Ovary (tissue), 9 donors: ENCODE data around the gene TMC2. TPM values are rescaled to one million over a fixed set of nuclear protein-coding genes. Genes with fewer than 3 reads are reported as not detected.
"Not testable (repeated sequence)": the region's sequence is repeated elsewhere in the genome, so short reads cannot be mapped to it uniquely, and the experiment has no call there.

Source experiments
- DNase-seq, 5 donors: peaks; one replicate each; pipeline ENCODE4 v3.0.0-alpha.2; 2019 to 2020
- H3K27ac ChIP-seq, 2 donors: fragments of 200-600 bp; one replicate each; pipeline versions ENCODE4 v1.5.1 to v1.8.0; 2019 to 2022
- H3K27me3 ChIP-seq: fragments of 200-600 bp; one replicate; pipeline ENCODE4 v1.8.0; 2022
- H3K36me3 ChIP-seq: fragments of 200-600 bp; sonication (generic); one replicate; pipeline ENCODE4 v1.5.1; 2019
- H3K4me1 ChIP-seq: one replicate; pipeline ENCODE4 v1.8.1; 2013; ENCODE audit warnings: mild to moderate bottlenecking, moderate library complexity; ENCODE audit not compliant: insufficient read depth
- H3K4me3 ChIP-seq: fragments of 200-600 bp; sonication (generic); one replicate; pipeline ENCODE4 v1.5.1; 2017
- H3K9me3 ChIP-seq, 2 donors: fragments of 200-600 bp in 1 of 2; sonication (generic) in 1 of 2; one replicate each; pipeline versions ENCODE4 v1.5.1 to v1.8.1; 2013 to 2019; ENCODE audit warnings: mild to moderate bottlenecking in 1 of 2, moderate library complexity in 1 of 2
- EP300 ChIP-seq: sonication (generic); formaldehyde crosslinking; IDR thresholded peaks from one replicate; pipeline ENCODE4 v1.6.1; 2017; ENCODE audit warnings: antibody characterized with exemption
- POLR2A ChIP-seq: fragments of 450-650 bp; IDR thresholded peaks from one replicate; pipeline ENCODE4 v1.6.1; 2017; ENCODE audit warnings: antibody characterized with exemption, mild to moderate bottlenecking, moderate library complexity
- WGBS, 3 donors: extraction: QIAGEN DNeasy Blood & Tissue Kit in 1 of 3; methylation state at CpG; one replicate each; pipeline versions ENCODE4 v1.1.5 to v1.1.7; 2013 to 2017; 5-methylcytosine and 5-hydroxymethylcytosine counted together
- intact Hi-C, 4 donors: fragments of 100-400 bp; cut with DNase I; formaldehyde crosslinking; loops; one replicate each; pipeline versions ENCODE4 v1.11.0 to v1.15.1; 2022 to 2023
- polyA plus RNA-seq, 2 donors: library from polyadenylated mRNA; stranded (reverse); fragments of 200-250 nt in 1 of 2; fragments of 350-450 nt in 1 of 2; fragmentation: Illumina TruSeq in 1 of 2; extraction: RNeasy Lipid Tissue Mini Kit (QIAGEN cat#74804) in 1 of 2; gene quantifications; one replicate each; pipeline ENCODE4 v1.2.3, GENCODE V29; 2013 to 2014
- total RNA-seq, 7 donors: library from RNA; depleted of rRNA in 2 of 7; stranded (reverse); fragments of >200 nt in 2 of 7; fragmentation: NEBNext Ultra II Directional in 3 of 7; extraction: Animal tissue kit (Norgen Biotek cat#: 25700) in 3 of 7; gene quantifications; one replicate each; pipeline versions ENCODE4 v1.1.0 to v1.2.4, GENCODE V29; 2016 to 2023
- TF ChIP-seq, protein P1 (sequence below), 3 donors: fragments of 450-650 bp in 2 of 3; fragments of 200-600 bp in 1 of 3; IDR thresholded peaks; one replicate each; pipeline versions ENCODE4 v1.5.1 to v1.8.0; 2016 to 2022; ENCODE audit warnings: antibody characterized with exemption in 3 of 3, mild to moderate bottlenecking in 1 of 3
- donor health status: DM: no; HTN: no; CAD: no; lungs with moderate emphysema.
- donor health status: DM: no; HTN: no; CAD: no.
- donor health status: Bipolar disorder and iron deficiency.
- donor health status: DM: yes; HTN: yes; CAD: no.
- donor health status: DM: no; HTN: no; CAD: no.
- donor health status: DM: yes; HTN: yes; CAD: no.

The TMC2 gene
- total and polyA plus RNA-seq, 9 donors: 0.07 to 0.38 (median 0.07) TPM; not detected in 4

DNA sequence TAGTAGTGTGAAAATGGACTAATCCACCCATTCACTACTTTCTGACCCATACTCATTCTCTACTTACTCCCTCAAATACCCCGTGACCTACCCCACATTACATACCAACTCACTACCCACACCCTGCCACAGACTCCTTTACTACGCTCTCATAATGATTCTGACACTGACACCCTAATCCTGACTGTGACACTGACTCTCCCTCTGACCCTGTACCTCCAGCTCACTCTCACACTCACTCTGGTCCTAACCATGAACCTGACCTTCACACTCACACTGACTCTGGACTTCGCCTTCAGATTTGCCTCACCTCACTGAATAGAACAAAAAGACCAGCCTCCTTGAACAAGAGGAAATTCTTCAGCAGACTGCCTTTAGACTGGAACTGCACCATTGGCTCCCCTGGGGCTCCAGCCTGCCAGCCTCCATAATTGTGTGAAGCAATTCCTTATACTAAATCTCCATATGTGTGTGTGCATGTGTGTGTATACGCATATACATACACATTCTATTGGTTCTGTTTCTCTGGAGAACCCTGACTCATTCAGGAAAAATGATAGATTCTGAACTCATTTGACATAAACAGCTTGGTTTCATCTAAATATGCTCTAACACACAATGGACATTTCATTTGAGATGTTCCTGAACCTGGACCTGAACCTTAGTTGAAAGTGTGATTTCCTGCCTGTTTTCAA lies 17.1 kb upstream of the TMC2 start:
- Histone ChIP-seq H3K4me3 (no peak overlapping the region), H3K27ac (no peak overlapping the region), H3K36me3 (no peaks in the 10 kb centered on the region), H3K27me3 (no peaks in the 10 kb centered on the region), H3K4me1 (no peaks in the 10 kb centered on the region), H3K9me3 (no peaks in the 10 kb centered on the region)
- TF ChIP-seq EP300 (no peak), POLR2A (no peak)
- TF ChIP-seq, protein P1, sequence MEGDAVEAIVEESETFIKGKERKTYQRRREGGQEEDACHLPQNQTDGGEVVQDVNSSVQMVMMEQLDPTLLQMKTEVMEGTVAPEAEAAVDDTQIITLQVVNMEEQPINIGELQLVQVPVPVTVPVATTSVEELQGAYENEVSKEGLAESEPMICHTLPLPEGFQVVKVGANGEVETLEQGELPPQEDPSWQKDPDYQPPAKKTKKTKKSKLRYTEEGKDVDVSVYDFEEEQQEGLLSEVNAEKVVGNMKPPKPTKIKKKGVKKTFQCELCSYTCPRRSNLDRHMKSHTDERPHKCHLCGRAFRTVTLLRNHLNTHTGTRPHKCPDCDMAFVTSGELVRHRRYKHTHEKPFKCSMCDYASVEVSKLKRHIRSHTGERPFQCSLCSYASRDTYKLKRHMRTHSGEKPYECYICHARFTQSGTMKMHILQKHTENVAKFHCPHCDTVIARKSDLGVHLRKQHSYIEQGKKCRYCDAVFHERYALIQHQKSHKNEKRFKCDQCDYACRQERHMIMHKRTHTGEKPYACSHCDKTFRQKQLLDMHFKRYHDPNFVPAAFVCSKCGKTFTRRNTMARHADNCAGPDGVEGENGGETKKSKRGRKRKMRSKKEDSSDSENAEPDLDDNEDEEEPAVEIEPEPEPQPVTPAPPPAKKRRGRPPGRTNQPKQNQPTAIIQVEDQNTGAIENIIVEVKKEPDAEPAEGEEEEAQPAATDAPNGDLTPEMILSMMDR (IDR thresholded peaks at IDR 0.05): no peak
- no peak for DNase-seq
- intact Hi-C loops: no loop called here
- WGBS, 3 donors: 92 to 95% (median 95%) methylated on average over 4 of the region's 4 CpGs

DNA sequence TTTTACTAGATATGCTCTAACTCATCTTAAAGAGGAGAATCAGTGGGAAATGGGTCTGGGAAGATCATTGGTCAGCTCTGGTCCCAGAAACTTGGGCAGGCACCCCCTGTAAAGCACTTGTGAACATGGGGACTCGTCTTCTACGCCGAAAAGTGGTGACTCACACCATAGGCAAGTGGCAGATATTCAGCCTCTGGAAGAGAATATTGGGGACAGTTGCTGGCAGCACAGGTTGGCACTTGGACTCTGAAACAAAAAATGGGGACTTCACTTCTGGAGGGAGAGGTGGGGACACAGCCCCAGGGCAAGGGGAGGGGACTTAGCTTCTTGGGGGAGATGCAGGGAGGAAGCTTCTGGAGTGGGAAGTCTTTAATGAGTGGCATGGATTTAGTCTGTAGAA lies 15.8 kb upstream of the TMC2 start:
- TF ChIP-seq POLR2A (no peak), EP300 (no peak)
- TF ChIP-seq, protein P1 (IDR thresholded peaks at IDR 0.05): no peak
- Histone ChIP-seq H3K9me3 (no peaks in the 10 kb centered on the region), H3K36me3 (no peaks in the 10 kb centered on the region), H3K27ac (no peak overlapping the region), H3K27me3 (no peaks in the 10 kb centered on the region), H3K4me1 (no peaks in the 10 kb centered on the region), H3K4me3 (no peak overlapping the region)
- intact Hi-C loops: loop anchor here in 2 of 4 donors (5.0 to 10.0 kb wide), 2 partner anchors 134 to 232 kb away; partner anchors contain the start of gene NOP56 (in 2 of the 2)
- no peak for DNase-seq
- 91 to 97% (median 94%) methylated on average over 3 of the region's 3 CpGs for WGBS, 3 donors

DNA sequence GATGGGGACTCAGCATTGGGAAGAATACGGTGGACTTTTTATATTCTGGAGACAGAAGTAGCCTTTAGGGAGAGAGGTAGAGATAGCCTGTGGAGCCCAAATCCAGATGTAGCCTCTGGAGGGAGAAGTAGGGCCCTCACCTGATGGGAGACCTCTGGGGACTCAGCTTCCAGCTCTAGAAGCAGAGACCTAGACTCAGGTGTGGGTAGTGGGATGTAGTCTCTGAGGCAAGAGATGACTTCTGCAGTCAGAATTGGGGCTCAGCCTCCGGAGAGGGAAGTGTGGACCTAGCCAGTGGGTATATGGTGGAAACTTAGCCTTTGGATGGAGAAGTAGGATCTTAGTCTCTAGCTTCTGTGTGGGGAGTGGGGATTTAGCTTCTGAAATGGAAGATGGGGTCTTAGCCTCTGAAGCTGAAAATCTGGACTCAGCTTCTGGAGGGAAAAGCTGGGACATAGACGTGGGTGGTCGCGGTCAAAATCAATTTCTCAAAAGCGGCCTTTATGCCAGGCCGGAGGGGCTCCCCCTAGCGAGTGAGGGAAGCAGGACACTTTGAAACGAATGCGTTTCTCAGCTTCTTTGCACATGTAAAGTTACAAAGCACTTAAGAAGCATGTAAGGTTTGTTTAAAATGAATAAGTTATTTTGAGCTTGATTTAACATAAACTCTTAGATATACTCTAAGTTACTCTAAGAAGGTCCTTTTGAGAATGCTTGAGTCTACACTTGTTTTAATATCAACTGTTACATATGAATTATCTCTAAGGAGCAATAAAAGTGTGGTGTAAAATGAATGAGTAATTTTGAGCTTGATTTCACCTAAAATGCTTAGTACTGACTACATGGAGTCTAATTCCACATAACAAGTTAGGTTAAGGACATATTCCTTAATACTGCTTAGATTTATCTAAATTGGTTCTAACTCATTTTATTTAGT lies 14.7 kb upstream of the TMC2 start:
- intact Hi-C loops: loop anchor here in 2 of 4 donors (5.0 to 10.0 kb wide), 2 partner anchors 133 to 231 kb away; partner anchors contain the start of gene NOP56 (in 2 of the 2)
- Histone ChIP-seq H3K4me1 (no peaks in the 10 kb centered on the region), H3K36me3 (no peaks in the 10 kb centered on the region), H3K9me3 (no peaks in the 10 kb centered on the region), H3K27ac (no peak overlapping the region), H3K4me3 (no peak overlapping the region), H3K27me3 (no peaks in the 10 kb centered on the region)
- peak in 4 of 5 donors; percentile 41 to 56 (median 43) for DNase-seq
- WGBS, 3 donors: 19 to 22% (median 19%) methylated on average over 10 of the region's 10 CpGs
- no peak for TF ChIP-seq POLR2A
- TF ChIP-seq, protein P1 (IDR thresholded peaks at IDR 0.05): peak; percentile 31 to 37 (median 36)

DNA sequence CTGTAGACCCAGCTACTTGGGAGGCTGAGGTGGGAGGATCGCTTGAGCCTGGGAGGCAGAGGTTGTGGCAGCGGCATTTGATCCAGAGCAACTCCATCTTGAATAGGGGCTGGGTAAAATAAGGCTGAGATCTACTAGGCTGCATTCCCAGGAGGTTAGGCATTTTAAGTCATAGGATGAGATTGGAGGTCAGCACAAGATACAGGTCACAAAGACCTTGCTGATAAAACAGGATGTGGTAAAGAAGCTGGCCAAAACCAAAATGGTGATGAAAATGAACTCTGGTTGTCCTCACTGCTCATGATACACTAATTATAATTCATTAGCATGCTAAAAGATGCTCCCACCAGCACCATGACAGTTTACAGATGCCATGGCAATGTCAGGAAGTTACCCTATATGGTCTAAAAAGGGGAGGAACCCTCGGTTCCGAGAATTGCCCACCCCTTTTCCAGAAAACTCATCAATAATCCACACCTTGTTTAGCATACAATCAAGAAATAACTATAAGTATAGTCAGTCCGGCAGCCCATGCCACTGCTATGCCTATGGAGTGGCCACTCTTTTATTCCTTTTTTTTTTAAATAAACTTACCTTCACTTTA lies 13.4 kb upstream of the TMC2 start:
- intact Hi-C loops: loop anchor here in 2 of 4 donors (5.0 to 10.0 kb wide), 2 partner anchors 132 to 229 kb away; partner anchors contain the start of gene NOP56 (in 2 of the 2)
- not testable (repeated sequence) for H3K36me3 ChIP-seq, DNase-seq, H3K9me3 ChIP-seq, H3K4me1 ChIP-seq, H3K27me3 ChIP-seq, H3K27ac ChIP-seq, H3K4me3 ChIP-seq
- 78 to 84% (median 82%) methylated on average over 5 of the region's 5 CpGs for WGBS, 3 donors
